LNCaP clone FGC (cell line): Measurements from ENCODE around the gene GRIA4.

Source experiments
- DNase-seq: peaks from one replicate; pipeline ENCODE4 v3.0.0-alpha.2; 2011; ENCODE audit warnings: low read depth
- H3K4me3 ChIP-seq: 2 replicates; pipeline ENCODE4 v1.5.1; 2011; ENCODE audit warnings: mild to moderate bottlenecking, low read depth, low read length, control low read depth
- TF ChIP-seq, protein P1 (sequence below): IDR thresholded peaks from 2 replicates; pipeline ENCODE4 v1.5.1; 2012; ENCODE audit warnings: mild to moderate bottlenecking; ENCODE audit not compliant: control insufficient read depth, insufficient read depth; ENCODE audit errors: extremely low read depth

GRIA4 gene

DNA sequence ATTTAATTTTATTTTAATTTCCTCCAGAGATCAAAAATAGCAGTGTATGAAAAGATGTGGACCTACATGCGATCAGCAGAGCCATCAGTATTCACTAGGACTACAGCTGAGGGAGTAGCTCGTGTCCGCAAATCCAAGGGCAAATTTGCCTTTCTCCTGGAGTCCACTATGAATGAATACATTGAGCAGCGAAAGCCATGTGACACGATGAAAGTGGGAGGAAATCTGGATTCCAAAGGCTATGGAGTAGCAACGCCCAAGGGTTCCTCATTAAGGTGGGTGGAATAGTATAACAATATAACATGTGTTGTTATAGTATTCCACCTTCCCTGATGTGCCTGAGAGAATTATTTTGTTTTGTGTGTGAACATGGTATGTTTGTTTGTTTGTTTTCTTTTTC is 323.8 kb downstream of the GRIA4 start:
- no peak overlapping the region for H3K4me3 ChIP-seq
- no peak for DNase-seq
- TF ChIP-seq, protein P1, sequence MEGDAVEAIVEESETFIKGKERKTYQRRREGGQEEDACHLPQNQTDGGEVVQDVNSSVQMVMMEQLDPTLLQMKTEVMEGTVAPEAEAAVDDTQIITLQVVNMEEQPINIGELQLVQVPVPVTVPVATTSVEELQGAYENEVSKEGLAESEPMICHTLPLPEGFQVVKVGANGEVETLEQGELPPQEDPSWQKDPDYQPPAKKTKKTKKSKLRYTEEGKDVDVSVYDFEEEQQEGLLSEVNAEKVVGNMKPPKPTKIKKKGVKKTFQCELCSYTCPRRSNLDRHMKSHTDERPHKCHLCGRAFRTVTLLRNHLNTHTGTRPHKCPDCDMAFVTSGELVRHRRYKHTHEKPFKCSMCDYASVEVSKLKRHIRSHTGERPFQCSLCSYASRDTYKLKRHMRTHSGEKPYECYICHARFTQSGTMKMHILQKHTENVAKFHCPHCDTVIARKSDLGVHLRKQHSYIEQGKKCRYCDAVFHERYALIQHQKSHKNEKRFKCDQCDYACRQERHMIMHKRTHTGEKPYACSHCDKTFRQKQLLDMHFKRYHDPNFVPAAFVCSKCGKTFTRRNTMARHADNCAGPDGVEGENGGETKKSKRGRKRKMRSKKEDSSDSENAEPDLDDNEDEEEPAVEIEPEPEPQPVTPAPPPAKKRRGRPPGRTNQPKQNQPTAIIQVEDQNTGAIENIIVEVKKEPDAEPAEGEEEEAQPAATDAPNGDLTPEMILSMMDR = no peak

DNA sequence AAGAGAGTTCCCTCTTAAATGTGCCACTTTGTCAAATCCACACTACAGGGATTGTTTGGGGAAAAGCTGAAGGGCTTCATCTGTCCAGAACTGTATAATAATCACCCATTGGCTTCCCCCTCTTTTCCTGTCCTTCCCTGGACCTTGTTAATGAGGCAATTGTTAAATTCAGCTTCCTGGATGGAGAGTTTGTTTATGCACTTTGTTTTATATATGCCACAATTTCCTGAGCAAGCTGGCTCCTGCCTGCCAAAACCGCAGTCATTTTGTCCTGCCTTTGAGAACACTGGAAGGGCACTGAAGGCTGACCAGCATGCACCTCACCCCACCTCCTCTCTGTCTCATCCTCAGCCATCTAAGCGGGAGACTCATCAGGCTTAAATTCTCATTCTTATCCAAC is 325.9 kb downstream of the GRIA4 start:
- H3K4me3 ChIP-seq = no peak overlapping the region
- DNase-seq = no peak
- TF ChIP-seq, protein P1 = no peak

DNA sequence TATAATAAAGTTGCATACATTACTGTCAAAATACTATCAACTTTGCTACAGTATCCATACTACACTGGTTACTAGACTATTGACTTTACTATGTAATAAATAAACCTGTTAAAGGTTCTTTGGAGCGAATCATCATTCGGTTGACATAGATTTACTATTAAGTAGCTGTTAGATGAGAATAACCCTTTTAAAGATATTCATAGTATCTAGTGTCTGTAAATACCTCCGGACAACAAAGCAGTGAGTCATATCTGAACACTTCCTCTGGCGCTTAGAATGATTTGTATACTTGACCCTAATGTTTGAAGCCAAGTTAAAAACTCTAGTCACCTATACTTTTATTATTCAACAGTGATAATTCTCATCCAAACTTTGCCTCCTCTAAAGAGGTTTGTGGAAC is 327.5 kb downstream of the GRIA4 start:
- H3K4me3 ChIP-seq = no peak overlapping the region
- no peak for DNase-seq
- TF ChIP-seq, protein P1 = no peak

DNA sequence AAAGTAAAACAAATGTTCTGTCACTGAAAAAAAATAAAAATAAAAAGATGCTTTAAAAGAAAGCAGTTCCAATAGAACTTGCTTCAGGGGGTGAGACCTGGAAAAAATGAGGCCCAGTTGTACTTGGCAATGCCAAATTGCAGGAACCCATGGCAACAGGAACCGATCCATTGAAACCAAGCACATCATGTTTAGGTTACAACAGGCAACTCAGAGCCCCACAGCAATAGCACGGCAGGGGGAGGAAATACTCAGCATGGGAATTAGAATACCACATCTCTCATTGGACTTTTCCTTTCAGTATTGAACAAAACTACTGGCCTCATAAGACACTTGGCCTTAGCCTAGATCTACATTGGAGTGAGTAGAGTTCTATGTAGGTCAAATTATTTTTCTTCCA is 327.9 kb downstream of the GRIA4 start:
- no peak overlapping the region for H3K4me3 ChIP-seq
- TF ChIP-seq, protein P1 = no peak
- DNase-seq = no peak

DNA sequence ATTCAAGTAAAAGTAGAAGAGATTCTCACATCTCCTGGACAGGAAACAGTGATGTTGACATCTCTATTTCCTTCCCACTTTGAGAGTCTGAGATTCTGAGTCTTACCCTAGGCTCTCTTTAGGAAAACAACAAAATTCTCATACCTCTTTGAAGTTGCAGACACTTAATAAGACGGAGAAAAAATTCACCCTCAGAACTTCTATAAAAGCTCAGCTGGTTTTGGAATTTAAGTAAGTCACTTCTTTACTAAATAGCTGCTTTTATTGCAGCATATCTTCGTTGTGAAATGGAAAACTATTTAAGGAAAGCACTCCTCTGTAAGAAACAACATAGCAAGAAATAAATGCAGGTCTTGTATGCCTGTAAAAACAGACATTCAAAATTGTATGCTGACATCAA is 333.0 kb downstream of the GRIA4 start:
- DNase-seq = no peak
- TF ChIP-seq, protein P1 = no peak
- no peak overlapping the region for H3K4me3 ChIP-seq

DNA sequence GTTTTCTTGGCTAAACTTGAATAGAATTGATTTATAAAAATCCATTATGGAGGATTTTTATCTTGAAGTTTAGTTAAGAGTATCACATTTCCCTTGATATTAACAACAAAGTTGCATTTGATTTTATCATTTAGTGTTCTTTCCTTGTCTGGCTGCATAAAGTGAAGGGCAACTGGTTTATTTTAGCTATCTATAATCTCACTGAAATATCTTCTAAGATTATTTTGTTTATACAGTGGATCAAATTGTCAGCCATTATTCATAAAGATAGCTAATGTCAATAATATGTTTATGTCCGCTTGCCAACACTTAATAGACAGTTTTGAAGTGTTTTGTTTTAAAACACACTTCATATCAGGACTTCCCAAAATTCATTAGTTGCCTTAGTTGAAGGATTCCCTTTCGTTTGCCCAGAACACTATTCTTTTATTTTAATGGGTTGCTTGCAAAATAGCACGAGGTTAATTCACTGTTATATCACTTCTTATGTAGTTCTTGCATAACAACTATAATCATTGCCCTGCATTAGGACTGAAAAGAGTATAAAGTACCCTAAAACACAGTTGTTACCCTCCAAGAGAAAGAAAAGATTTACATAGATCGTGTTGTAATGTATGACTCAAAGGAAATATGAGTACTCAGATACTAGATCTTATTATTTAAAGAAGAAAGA is 339.2 kb downstream of the GRIA4 start:
- H3K4me3 ChIP-seq = no peak overlapping the region
- TF ChIP-seq, protein P1 = no peak
- DNase-seq = no peak

DNA sequence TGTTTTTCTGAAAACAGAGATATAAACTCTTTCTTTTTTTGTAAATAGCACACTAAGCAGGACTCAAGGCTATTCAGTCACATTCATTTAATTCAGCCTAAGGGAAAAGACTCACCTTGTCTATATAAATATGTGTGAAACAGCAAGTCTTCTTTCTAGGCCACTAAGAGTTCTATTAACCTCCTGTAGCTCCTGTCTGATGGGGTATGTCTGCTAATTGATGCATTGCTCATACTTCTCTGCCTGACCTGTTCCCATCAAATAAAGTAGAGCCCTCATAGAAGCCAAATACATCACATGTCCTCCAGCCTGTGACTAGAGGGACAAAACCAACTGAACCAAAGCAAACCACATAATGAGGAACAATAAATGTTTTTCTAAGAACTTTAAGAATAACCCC is 344.0 kb downstream of the GRIA4 start:
- TF ChIP-seq, protein P1 = no peak
- DNase-seq = no peak
- no peak overlapping the region for H3K4me3 ChIP-seq
